Kidney (tissue), 14 donors: ENCODE data around the gene PHETA1. TPM values are rescaled to one million over a fixed set of nuclear protein-coding genes. Genes with fewer than 3 reads are reported as not detected.

Experiments
- DNase-seq, 5 donors: peaks; one replicate each; pipeline ENCODE4 v3.0.0-alpha.2; 2013 to 2020
- FAIRE-seq: peaks from 2 replicates; lab custom pipeline; 2012; peaks lifted over from hg19 to GRCh38; lab: Jason Lieb, UNC
- H3K27ac ChIP-seq, 2 donors: one replicate each; pipeline ENCODE4 v1.7.0; 2013; ENCODE audit warnings: low read depth in 2 of 2, low read length in 2 of 2, inconsistent platforms in 1 of 2
- H3K27me3 ChIP-seq: one replicate; pipeline ENCODE4 v1.7.1; 2013; ENCODE audit warnings: low read length, inconsistent platforms; ENCODE audit not compliant: control insufficient read depth, insufficient read depth
- H3K36me3 ChIP-seq, 3 donors: one replicate each; pipeline versions ENCODE4 v1.7.0 to v1.7.1; 2013; ENCODE audit warnings: low read length in 3 of 3, control low read depth in 1 of 3, inconsistent platforms in 1 of 3; ENCODE audit not compliant: insufficient read depth in 3 of 3, control insufficient read depth in 2 of 3
- H3K4me1 ChIP-seq, 3 donors: one replicate each; pipeline versions ENCODE4 v1.7.0 to v1.7.1; 2013; ENCODE audit warnings: low read length in 3 of 3, inconsistent platforms in 1 of 3, low read depth in 1 of 3; ENCODE audit not compliant: control insufficient read depth in 2 of 3, insufficient read depth in 2 of 3
- H3K4me3 ChIP-seq, 3 donors: one replicate each; pipeline versions ENCODE4 v1.7.0 to v1.8.1; 2013; ENCODE audit warnings: low read length in 3 of 3, control low read depth in 1 of 3, inconsistent platforms in 1 of 3
- H3K9ac ChIP-seq, 3 donors: one replicate each; pipeline versions ENCODE4 v1.7.0 to v1.7.1; 2013; ENCODE audit warnings: low read length in 3 of 3, control low read depth in 1 of 3, inconsistent platforms in 1 of 3
- H3K9me3 ChIP-seq, 3 donors: one replicate each; pipeline versions ENCODE4 v1.7.0 to v1.7.1; 2013; ENCODE audit warnings: low read length in 3 of 3, control low read depth in 1 of 3, inconsistent platforms in 1 of 3; ENCODE audit not compliant: control insufficient read depth in 2 of 3, insufficient read depth in 1 of 3
- CTCF ChIP-seq: IDR thresholded peaks from 3 replicates; pipeline ENCODE4 v1.5.1; 2012; ENCODE audit warnings: mild to moderate bottlenecking, moderate library complexity, borderline replicate concordance; ENCODE audit not compliant: insufficient read depth; ENCODE audit errors: extremely low read depth
- intact Hi-C: fragments of 100-400 bp; cut with DNase I; formaldehyde crosslinking; loops from one replicate; pipeline ENCODE4 v1.11.1; 2022
- polyA plus RNA-seq: library from polyadenylated mRNA; stranded (reverse); fragments of 350-450 nt; fragmentation: Illumina TruSeq; extraction: RNeasy Lipid Tissue Mini Kit (QIAGEN cat#74804); gene quantifications from one replicate; pipeline ENCODE4 v1.2.3, GENCODE V29; 2014; ENCODE audit warnings: low read depth, low replicate concordance; ENCODE audit not compliant: insufficient read depth
- total RNA-seq: library from RNA; stranded (reverse); fragmentation: NEBNext Ultra II Directional; extraction: Animal tissue kit (Norgen Biotek cat#: 25700); gene quantifications from one replicate; pipeline ENCODE4 v1.2.1, GENCODE V29; 2021
- donor health status: control.
- donor health status: control.
- donor health status: control.
- donor health status: control.
- donor health status: control.
- donor health status: DM: yes; HTN: yes; CAD: no.
- donor health status: Normal renal cell carcinoma (clear cell type).

Gene PHETA1
- total and polyA plus RNA-seq, 2 donors from 2014 or later = 6.3 to 19.0 TPM

- no peak overlapping the region for H3K27ac ChIP-seq
- H3K36me3 ChIP-seq = no peaks in the 10 kb centered on the region
- H3K9ac ChIP-seq = no peak overlapping the region
- H3K27me3 ChIP-seq = no peaks in the 10 kb centered on the region
- no peaks in the 10 kb centered on the region for H3K4me1 ChIP-seq
- TF ChIP-seq CTCF = no peak
- FAIRE-seq = no peak
- H3K4me3 ChIP-seq = no peak overlapping the region
- intact Hi-C loops = no loop called here
- no peak for DNase-seq
- no peaks in the 10 kb centered on the region for H3K9me3 ChIP-seq
These were observed 47.6 kb downstream of the PHETA1 start for GRCh38 chr12:111321317-111321716.

- H3K9ac ChIP-seq = no peak overlapping the region
- H3K4me3 ChIP-seq = no peak overlapping the region
- intact Hi-C loops = no loop called here
- TF ChIP-seq CTCF = no peak
- no peaks in the 10 kb centered on the region for H3K27me3 ChIP-seq
- no peaks in the 10 kb centered on the region for H3K4me1 ChIP-seq
- FAIRE-seq (no peak), DNase-seq (peak in 1 of 5 donors; percentile 69)
- H3K27ac ChIP-seq = no peak overlapping the region
- no peaks in the 10 kb centered on the region for H3K9me3 ChIP-seq
- no peaks in the 10 kb centered on the region for H3K36me3 ChIP-seq
These were observed 48.4 kb downstream of the PHETA1 start for GRCh38 chr12:111320258-111321050.

- intact Hi-C loops = no loop called here
- H3K4me1 ChIP-seq = no peaks in the 10 kb centered on the region
- no peak overlapping the region for H3K27ac ChIP-seq
- no peak for TF ChIP-seq CTCF
- H3K36me3 ChIP-seq = no peaks in the 10 kb centered on the region
- FAIRE-seq (no peak), DNase-seq (no peak)
- no peaks in the 10 kb centered on the region for H3K9me3 ChIP-seq
- H3K9ac ChIP-seq = no peak overlapping the region
- H3K4me3 ChIP-seq = no peak overlapping the region
- H3K27me3 ChIP-seq = no peaks in the 10 kb centered on the region
These were observed 49.2 kb downstream of the PHETA1 start for GRCh38 chr12:111319600-111320257.
